GM23338 (cell line): ENCODE results near the gene GPATCH1. TPM values are rescaled to one million over a fixed set of nuclear protein-coding genes. Genes with fewer than 3 reads are reported as not detected.

Experiments
- ATAC-seq: fragments of 200-7000 bp; cut with Tn5 transposase; 3 replicates; pipeline ENCODE4 v1.9.1; 2020
- DNase-seq: peaks from one replicate; pipeline ENCODE4 v3.0.0-alpha.2; 2015; ENCODE audit warnings: low spot score
- H2AFZ ChIP-seq: fragments of 200-600 bp; sonication (generic); 2 replicates; pipeline ENCODE4 v1.8.0; 2016; ENCODE audit warnings: antibody characterized with exemption, mild to moderate bottlenecking, moderate library complexity
- H3F3A ChIP-seq: fragments of 200-600 bp; sonication (generic); replicated peaks from 2 replicates; pipeline ENCODE4 v1.8.0; 2017; ENCODE audit warnings: antibody characterized with exemption, mixed run types, low read depth
- H3K27ac ChIP-seq: fragments of 200-600 bp; sonication (generic); 2 replicates; pipeline ENCODE4 v1.6.1; 2016; ENCODE audit warnings: low read depth
- H3K27me3 ChIP-seq: fragments of 200-600 bp; sonication (generic); 2 replicates; pipeline ENCODE4 v1.8.0; 2016; ENCODE audit warnings: mild to moderate bottlenecking, mixed run types, moderate library complexity; ENCODE audit not compliant: insufficient read depth
- H3K36me3 ChIP-seq: fragments of 200-600 bp; sonication (generic); 2 replicates; pipeline ENCODE4 v1.8.0; 2016; ENCODE audit warnings: mild to moderate bottlenecking; ENCODE audit not compliant: insufficient read depth
- H3K4me1 ChIP-seq: fragments of 200-600 bp; sonication (generic); 2 replicates; pipeline ENCODE4 v1.8.0; 2016; ENCODE audit warnings: mild to moderate bottlenecking, moderate library complexity; ENCODE audit not compliant: insufficient read depth
- H3K4me2 ChIP-seq: fragments of 200-600 bp; sonication (generic); 2 replicates; pipeline ENCODE4 v1.7.1; 2017; ENCODE audit warnings: mixed run types
- H3K4me3 ChIP-seq: fragments of 200-600 bp; sonication (generic); 2 replicates; pipeline ENCODE4 v1.6.1; 2016; ENCODE audit warnings: mixed run types
- H3K79me2 ChIP-seq: fragments of 200-600 bp; sonication (generic); replicated peaks from 2 replicates; pipeline ENCODE4 v1.8.0; 2017; ENCODE audit warnings: mild to moderate bottlenecking; ENCODE audit not compliant: insufficient read depth
- H3K9me2 ChIP-seq: fragments of 200-600 bp; sonication (generic); 2 replicates; pipeline ENCODE4 v1.8.0; 2017; ENCODE audit not compliant: insufficient read depth
- H4K20me1 ChIP-seq: fragments of 200-600 bp; sonication (generic); replicated peaks from 2 replicates; pipeline ENCODE4 v1.8.0; 2017; ENCODE audit warnings: mild to moderate bottlenecking; ENCODE audit not compliant: insufficient read depth
- H3K27ac Mint-ChIP-seq: 2 replicates; pipeline ENCODE4 v1.8.0; 2020; ENCODE audit warnings: inconsistent platforms, mild to moderate bottlenecking, moderate library complexity, mixed read lengths
- H3K27me3 Mint-ChIP-seq: 3 replicates; pipeline ENCODE4 v1.8.0; 2022; ENCODE audit warnings: low read depth, mild to moderate bottlenecking, moderate library complexity, mixed read lengths, inconsistent platforms; ENCODE audit not compliant: insufficient read depth, poor library complexity
- H3K36me3 Mint-ChIP-seq: 3 replicates; pipeline ENCODE4 v1.8.0; 2021; ENCODE audit warnings: low read depth, mild to moderate bottlenecking, inconsistent platforms, moderate library complexity, mixed read lengths
- H3K4me1 Mint-ChIP-seq: 3 replicates; pipeline ENCODE4 v1.8.0; 2020; ENCODE audit warnings: mild to moderate bottlenecking, inconsistent platforms, mixed read lengths
- H3K4me3 Mint-ChIP-seq: 3 replicates; pipeline ENCODE4 v1.8.0; 2021; ENCODE audit warnings: moderate library complexity, mild to moderate bottlenecking, inconsistent platforms, mixed read lengths
- H3K9me3 Mint-ChIP-seq: 3 replicates; pipeline ENCODE4 v1.8.0; 2020; ENCODE audit warnings: moderate library complexity, mild to moderate bottlenecking, inconsistent platforms, mixed read lengths
- CREB1 ChIP-seq: fragments of 250-450 bp; sonication (Bioruptor Pico); IDR thresholded peaks from 2 replicates; pipeline ENCODE4 v1.5.0; 2020; ENCODE audit warnings: low read depth, mild to moderate bottlenecking, moderate library complexity
- CTCF ChIP-seq, 2 experiments: fragments of 200-600 bp in 1 of 2; sonication (generic) in 1 of 2; conservative IDR thresholded peaks; 2 replicates each; pipeline versions ENCODE4 v1.5.1 to v1.6.1; 2016 to 2017; ENCODE audit warnings: antibody characterized with exemption in 2 of 2, low read depth in 2 of 2, mild to moderate bottlenecking in 2 of 2, moderate library complexity in 1 of 2
- ETS1 ChIP-seq: IDR thresholded peaks from 2 replicates; pipeline ENCODE4 v1.6.1; 2016; ENCODE audit warnings: antibody characterized with exemption
- EZH2 ChIP-seq: fragments of 200-600 bp; sonication (generic); IDR thresholded peaks from one replicate; pipeline ENCODE4 v1.8.0; 2017; ENCODE audit warnings: antibody characterized with exemption, mild to moderate bottlenecking, low read depth; ENCODE audit not compliant: unreplicated experiment
- EZH2phosphoT487 ChIP-seq: fragments of 200-600 bp; sonication (generic); IDR thresholded peaks from one replicate; pipeline ENCODE4 v1.8.1; 2018; ENCODE audit warnings: antibody characterized with exemption; ENCODE audit not compliant: unreplicated experiment
- JUNB ChIP-seq: IDR thresholded peaks from one replicate; pipeline ENCODE4 v1.6.1; 2016; ENCODE audit warnings: antibody characterized with exemption; ENCODE audit not compliant: unreplicated experiment
- NANOG ChIP-seq: IDR thresholded peaks from 2 replicates; pipeline ENCODE4 v1.6.1; 2016; ENCODE audit warnings: antibody characterized with exemption, borderline replicate concordance
- POLR2AphosphoS5 ChIP-seq: IDR thresholded peaks from 2 replicates; pipeline ENCODE4 v1.6.1; 2016; ENCODE audit warnings: antibody characterized with exemption, low read depth
- REST ChIP-seq: IDR thresholded peaks from one replicate; pipeline ENCODE4 v1.6.1; 2018; ENCODE audit warnings: antibody characterized with exemption; ENCODE audit not compliant: unreplicated experiment
- STAT1 ChIP-seq: IDR thresholded peaks from one replicate; pipeline ENCODE4 v1.6.1; 2016; ENCODE audit warnings: antibody characterized with exemption; ENCODE audit not compliant: unreplicated experiment
- ZNF114 ChIP-seq: fragments of 250-450 bp; sonication (Bioruptor Pico); IDR thresholded peaks from 2 replicates; pipeline ENCODE4 v1.5.0; 2020; ENCODE audit warnings: mild to moderate bottlenecking, moderate library complexity
- ZNF331 ChIP-seq: fragments of 250-450 bp; sonication (Bioruptor Pico); IDR thresholded peaks from 2 replicates; pipeline ENCODE4 v1.5.0; 2020; ENCODE audit warnings: low read depth, mild to moderate bottlenecking, moderate library complexity
- ZNF462 ChIP-seq: fragments of 250-450 bp; sonication (Bioruptor Pico); IDR thresholded peaks from 2 replicates; pipeline ENCODE4 v1.5.0; 2020; ENCODE audit warnings: mild to moderate bottlenecking, moderate library complexity
- polyA plus RNA-seq: library from polyadenylated mRNA; unstranded; fragments of >200 nt; fragmentation: Nextera tagmentation; extraction: Ambion mirVana; gene quantifications from 2 replicates; pipeline ENCODE4 v1.2.1, GENCODE V29; 2016
- total RNA-seq: library from RNA; depleted of rRNA; stranded (reverse); fragments of >200 nt; shearing (Covaris generic); gene quantifications from 2 replicates; pipeline ENCODE4 v1.2.3, GENCODE V29; 2014

Gene GPATCH1
- total and polyA plus RNA-seq, 2 experiments from 2014 or later = 12.0 to 13.6 TPM

GRCh38 chr19:33175156-33175782 lies 94.3 kb downstream of the GPATCH1 start:
- Mint-ChIP-seq H3K27me3 (peaks cover 19% of the 10 kb centered on the region), H3K9me3 (peaks cover 3% of the 10 kb centered on the region; the same call in 2 of the 3 replicates), H3K4me1 (peaks cover 14% of the 10 kb centered on the region; the same call in 2 of the 3 replicates), H3K36me3 (peaks cover 3% of the 10 kb centered on the region; the same call in 1 of the 3 replicates), H3K27ac (no peak overlapping the region), H3K4me3 (peak overlapping the region; percentile 86)
- Histone ChIP-seq H3K27me3 (peaks cover 16% of the 10 kb centered on the region), H3K36me3 (no peaks in the 10 kb centered on the region), H3K4me2 (peak overlapping the region; percentile 88), H4K20me1 (peaks cover 4% of the 10 kb centered on the region; the same call in 1 of the 2 replicates), H2AFZ (no peak overlapping the region), H3K4me3 (peak overlapping the region; percentile 87), H3K79me2 (no peaks in the 10 kb centered on the region; the same call in 1 of the 2 replicates), H3K9me2 (no peaks in the 10 kb centered on the region), H3F3A (peaks cover 5% of the 10 kb centered on the region; the same call in 1 of the 2 replicates), H3K27ac (no peak overlapping the region), H3K4me1 (peaks cover 8% of the 10 kb centered on the region)
- DNase-seq (no peak), ATAC-seq (no peak)
- TF ChIP-seq NANOG (no peak), EZH2 (no peak), CTCF (conservative IDR thresholded peaks at IDR 0.05; ENCODE audit: low read depth in 2 of 2) (no peak), POLR2AphosphoS5 (no peak), EZH2phosphoT487 (no peak), STAT1 (no peak), ZNF331 (CRISPR knock-in tag) (no peak), ZNF462 (no peak), JUNB (no peak), CREB1 (CRISPR knock-in tag) (no peak), REST (no peak), ZNF114 (no peak), ETS1 (no peak)
